Smooth muscle cell of bladder (primary cell): ENCODE measurements around the gene METAP2. TPM values are rescaled to one million over a fixed set of nuclear protein-coding genes. Genes with fewer than 3 reads are reported as not detected.

Experiments used
- total RNA-seq: library from RNA; depleted of rRNA; stranded (reverse); fragments of >200 nt; gene quantifications from 2 replicates; pipeline ENCODE4 v1.2.3, GENCODE V29; 2014

The METAP2 gene
- total RNA-seq, result 73.4 and 82.7 TPM in 2 replicates

GRCh38 chr12:95473884-95474659 lies at the start of gene METAP2:
Gene METAP2, plus strand, starts transcription at chr12:95474152. Its CDS starts 28 bp downstream, at chr12:95474180.

GRCh38 chr12:95551305-95551704 lies 77.4 kb downstream of the METAP2 start, which contains the start of gene USP44:
Gene USP44, minus strand, starts transcription at chr12:95551476. Its CDS starts 17,220 bp downstream, at chr12:95534256.

Other genes with a start within 250 kb of the METAP2 start
- 6.0 and 13.8 TPM in 2 replicates for gene USP44, start 77.3 kb downstream of the METAP2 start, total RNA-seq